ENCODE measurements around the gene INPP4B.

GRCh38 chr4:142267101-142267500, 579.0 kb downstream of the INPP4B start:
- TF ChIP-seq CTCF (conservative IDR thresholded peaks at IDR 0.05 in 1 of 2, IDR thresholded peaks at IDR 0.05 in 1 of 2; ENCODE audit: low read depth in 1 of 2, low read length in 2 of 2), result no peak
- TF ChIP-seq EZH2 (IDR thresholded peaks at IDR 0.05; ENCODE audit: low read length, missing control alignments), result no peak

Measured in fibroblast of lung (primary cell).